ENCODE measurements around the gene FGR.

Gene FGR

DNA sequence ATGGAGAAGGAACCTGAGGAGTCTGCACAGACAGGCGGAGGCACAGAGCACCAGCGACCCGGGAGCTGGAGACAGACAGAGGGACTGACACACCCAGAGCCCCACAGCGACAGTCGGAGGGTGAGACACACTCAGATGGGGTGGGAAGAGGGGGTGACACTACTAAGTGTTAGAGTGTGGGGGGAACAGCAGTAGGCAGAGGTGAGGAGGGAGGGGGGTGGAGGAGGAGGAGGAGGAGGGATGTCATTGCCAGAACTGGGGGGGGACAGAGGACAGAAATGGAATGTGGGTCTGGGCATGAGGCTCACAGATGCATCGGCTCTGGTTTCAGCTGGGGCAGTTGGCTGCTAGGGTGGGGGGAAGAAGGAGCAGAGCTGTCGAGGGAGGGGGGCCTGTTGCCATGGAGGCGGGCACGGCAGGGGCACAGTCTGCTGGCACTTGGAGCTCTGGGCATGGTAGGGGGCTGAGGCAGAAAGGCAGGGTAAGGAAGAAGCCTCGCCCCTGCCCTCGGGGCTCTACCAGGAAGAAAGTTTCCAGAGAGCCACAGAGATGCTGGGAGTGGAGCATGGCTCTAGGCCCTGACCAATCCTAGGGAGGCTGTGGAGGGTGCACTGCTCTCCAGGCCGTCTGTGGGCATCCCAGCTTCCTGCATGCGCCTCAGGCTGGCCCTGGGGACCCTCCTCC, 68.4 kb downstream of the FGR start:
- no peak for DNase-seq (ENCODE audit: low read depth)

DNA sequence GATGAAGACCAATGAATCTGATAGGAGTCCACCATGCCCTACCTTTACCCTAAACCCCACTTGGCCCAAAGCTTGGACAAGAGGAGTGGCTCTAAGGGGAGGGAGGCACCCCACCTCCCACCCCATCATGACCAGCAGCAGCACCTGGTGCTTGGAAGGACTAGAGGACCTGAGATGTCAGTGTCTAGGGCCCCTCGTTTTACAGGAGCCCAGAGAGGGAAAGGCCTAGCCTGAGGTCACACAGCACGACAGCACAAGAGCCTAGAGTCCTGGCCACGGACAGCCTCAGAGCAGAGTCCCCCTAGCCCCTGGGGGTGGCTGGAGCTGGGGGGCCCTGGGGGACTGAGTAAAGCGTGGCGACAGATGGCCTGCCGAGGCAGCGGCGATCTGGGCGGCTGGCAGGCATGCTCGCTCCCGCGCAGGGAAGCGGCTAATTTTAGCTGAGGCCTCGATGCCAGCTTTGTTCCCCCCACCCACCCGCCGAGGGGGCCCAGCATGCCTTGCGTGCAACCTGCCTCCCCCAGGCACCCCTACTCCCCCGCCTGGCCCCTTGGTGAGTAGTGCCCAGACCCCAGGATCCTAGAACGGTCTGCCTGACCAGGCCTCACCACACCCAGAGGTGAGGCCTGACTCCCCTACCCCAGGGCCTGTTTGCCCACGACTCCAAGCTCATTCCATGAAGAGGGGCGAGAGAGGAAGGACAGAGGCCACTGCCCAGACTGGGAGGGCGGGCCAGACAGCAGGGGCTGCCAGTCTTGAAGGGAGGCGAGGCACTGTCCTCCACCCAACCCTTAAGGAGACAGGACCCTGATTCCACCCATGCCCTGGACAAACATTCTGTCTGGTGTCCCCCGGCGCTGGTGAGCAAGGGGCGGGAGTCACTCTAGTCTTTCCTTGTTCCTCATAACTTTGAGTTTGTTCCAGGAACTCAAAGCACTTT, 70.0 kb downstream of the FGR start:
- DNase-seq (ENCODE audit: low read depth): no peak

DNA sequence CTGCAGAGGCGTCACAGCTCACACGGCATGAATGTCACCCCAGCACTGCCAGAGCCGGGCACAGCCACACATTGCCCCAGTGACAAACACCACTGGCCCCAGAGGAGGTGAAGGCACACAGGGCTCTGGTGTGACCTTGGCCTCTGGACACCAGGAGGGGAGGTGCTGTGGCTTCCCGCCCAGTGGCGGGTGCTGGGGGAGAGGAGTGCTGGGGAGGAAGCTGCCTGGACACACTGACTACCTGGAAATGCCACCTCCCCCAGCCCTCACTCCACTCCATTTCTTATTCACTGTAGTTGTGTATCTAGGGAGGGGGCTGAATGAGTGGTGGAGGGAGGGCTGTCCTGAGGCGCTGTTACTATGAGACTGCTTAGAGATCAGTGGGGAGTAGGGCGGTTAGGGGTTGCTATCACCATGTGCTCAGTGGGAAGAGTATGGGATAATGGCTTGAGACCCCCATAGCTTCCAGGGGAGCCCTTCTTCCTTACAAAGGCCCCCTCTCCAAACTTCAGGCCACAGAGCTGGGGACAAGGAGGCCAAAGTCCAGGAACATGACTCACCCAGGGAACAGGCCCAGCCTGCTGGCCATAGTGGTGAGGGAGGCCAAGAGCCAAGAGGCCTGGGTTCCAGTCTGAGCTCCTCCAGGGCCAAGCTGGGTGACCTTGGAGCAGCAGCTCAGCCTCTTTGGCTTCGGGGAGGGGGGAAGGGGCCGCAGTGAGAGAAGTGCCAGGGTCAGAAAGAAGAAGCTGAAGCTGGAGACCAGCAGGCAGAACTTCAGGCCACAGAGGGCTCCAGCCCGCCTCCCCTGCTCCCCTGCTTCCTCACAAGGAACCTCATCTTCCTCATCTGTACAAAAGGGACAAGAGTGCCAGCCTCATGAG, 71.2 kb downstream of the FGR start:
- no peak for DNase-seq (ENCODE audit: low read depth)

DNA sequence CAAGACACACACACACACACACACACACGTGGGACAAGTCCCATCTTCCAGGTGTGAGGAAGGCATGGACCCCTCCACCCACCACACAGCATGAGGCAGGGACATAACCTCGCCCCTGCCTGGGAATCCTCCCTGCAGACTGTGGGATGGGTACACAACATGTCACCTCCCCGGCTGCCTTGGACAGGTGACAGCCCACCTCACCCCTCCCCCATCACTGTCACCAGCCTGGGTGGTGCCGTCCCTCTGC, 71.7 kb downstream of the FGR start:
- no peak for DNase-seq (ENCODE audit: low read depth)

DNA sequence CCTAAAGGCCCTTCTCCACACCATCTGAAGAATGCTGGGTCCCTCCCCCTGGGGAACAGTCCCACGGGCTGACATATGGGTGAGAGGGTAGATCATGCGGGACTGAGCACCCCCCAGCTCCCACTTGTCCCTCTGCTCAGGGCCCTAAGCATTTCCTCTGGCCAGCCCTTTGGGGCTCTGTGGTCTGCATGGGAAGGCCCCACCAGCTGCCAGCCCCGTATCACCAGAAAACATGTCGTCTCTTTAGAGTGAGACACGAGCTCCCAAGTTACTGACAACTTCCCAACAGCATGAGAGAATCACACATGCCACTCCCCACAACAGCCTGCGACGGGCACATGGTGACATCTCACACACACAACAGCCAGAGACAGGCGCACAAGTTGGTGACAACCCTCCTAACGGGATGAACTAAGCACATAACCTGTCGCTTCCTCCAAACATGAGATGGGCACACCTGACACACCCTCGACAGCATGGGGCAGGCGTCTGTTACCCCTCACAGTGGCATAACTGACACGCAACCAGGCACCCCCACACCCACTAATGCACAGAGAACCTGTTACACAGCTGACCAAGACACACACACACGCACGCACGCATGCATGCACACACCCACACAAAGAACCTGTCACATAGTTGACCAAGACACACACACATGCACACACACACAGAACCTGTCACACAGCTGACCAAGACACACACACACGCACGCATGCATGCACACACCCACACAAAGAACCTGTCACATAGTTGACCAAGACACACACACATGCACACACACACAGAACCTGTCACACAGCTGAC, 72.2 kb downstream of the FGR start:
- DNase-seq (ENCODE audit: low read depth): no peak

Measured in GM04504 (cell line).